HL-60 (cell line): ENCODE data around the gene ZNF334.
A peak's percentile ranks its signal among the peaks of the same experiment; 100 is the strongest.

ENCODE experiments used
- DNase-seq, 2 experiments: peaks; one replicate each; pipeline ENCODE4 v3.0.0-alpha.2; 2010 to 2020; ENCODE audit warnings: low read depth in 1 of 2, low spot score in 1 of 2
- H3K27ac ChIP-seq: fragments of 250-450 bp; sonication (Bioruptor Pico); replicated peaks from 2 replicates; pipeline ENCODE4 v1.5.1; 2020; ENCODE audit warnings: mild to moderate bottlenecking, moderate library complexity
- H3K27me3 ChIP-seq: fragments of 250-450 bp; sonication (Bioruptor Pico); 2 replicates; pipeline ENCODE4 v1.5.1; 2021; ENCODE audit warnings: mild to moderate bottlenecking, moderate library complexity; ENCODE audit not compliant: insufficient read depth, poor library complexity, severe bottlenecking
- H3K4me3 ChIP-seq: replicated peaks from 2 replicates; pipeline ENCODE4 v1.5.1; 2011; ENCODE audit warnings: mild to moderate bottlenecking, control low read depth, low read length; ENCODE audit not compliant: insufficient read depth
- CTCF ChIP-seq: IDR thresholded peaks from one replicate; pipeline ENCODE4 v1.5.1; 2011; ENCODE audit warnings: low read length, control low read depth, inconsistent platforms; ENCODE audit not compliant: insufficient read depth
- GABPA ChIP-seq: IDR thresholded peaks from 2 replicates; pipeline ENCODE4 v1.6.1; 2012; ENCODE audit warnings: low read depth
- POLR2AphosphoS5 ChIP-seq: IDR thresholded peaks from 2 replicates; pipeline ENCODE4 v1.6.1; 2012; ENCODE audit warnings: low read depth
- REST ChIP-seq: IDR thresholded peaks from 2 replicates; pipeline ENCODE4 v1.6.1; 2012; ENCODE audit warnings: low read depth; ENCODE audit not compliant: insufficient replicate concordance
- SPI1 ChIP-seq: IDR thresholded peaks from 2 replicates; pipeline ENCODE4 v1.6.1; 2012; ENCODE audit warnings: low read depth, mild to moderate bottlenecking, borderline replicate concordance

Gene ZNF334

GRCh38 chr20:46546936-46547335 is 33.6 kb upstream of the ZNF334 start:
- no peak for TF ChIP-seq REST
- no peak for TF ChIP-seq GABPA
- peak; percentile 7; the same call in 1 of the 2 replicates for TF ChIP-seq SPI1
- TF ChIP-seq CTCF, result no peak
- TF ChIP-seq POLR2AphosphoS5, result no peak
- no peak for DNase-seq
- H3K27ac ChIP-seq, result no peak overlapping the region
- no peaks in the 10 kb centered on the region for H3K27me3 ChIP-seq
- no peak overlapping the region for H3K4me3 ChIP-seq

GRCh38 chr20:46546298-46546697 is 32.9 kb upstream of the ZNF334 start:
- no peak overlapping the region for H3K4me3 ChIP-seq
- H3K27me3 ChIP-seq, result no peaks in the 10 kb centered on the region
- no peak for DNase-seq
- TF ChIP-seq SPI1 (no peak), REST (no peak), CTCF (no peak), GABPA (no peak), POLR2AphosphoS5 (no peak)
- no peak overlapping the region for H3K27ac ChIP-seq

GRCh38 chr20:46545827-46546138 is 32.4 kb upstream of the ZNF334 start:
- DNase-seq, result no peak
- H3K27me3 ChIP-seq, result no peaks in the 10 kb centered on the region
- no peak for TF ChIP-seq GABPA
- TF ChIP-seq CTCF, result no peak
- no peak for TF ChIP-seq POLR2AphosphoS5
- TF ChIP-seq REST, result no peak
- TF ChIP-seq SPI1, result no peak
- H3K27ac ChIP-seq, result peak overlapping the region; percentile 40
- H3K4me3 ChIP-seq, result no peak overlapping the region
